HG03196 (cell line): Measurements from ENCODE around the gene MCC.

Experiments used
- ATAC-seq: cut with Tn5 transposase; IDR thresholded peaks from one replicate; pipeline ENCODE4 v1.9.1; 2021; ENCODE audit not compliant: unreplicated experiment

The MCC gene

DNA sequence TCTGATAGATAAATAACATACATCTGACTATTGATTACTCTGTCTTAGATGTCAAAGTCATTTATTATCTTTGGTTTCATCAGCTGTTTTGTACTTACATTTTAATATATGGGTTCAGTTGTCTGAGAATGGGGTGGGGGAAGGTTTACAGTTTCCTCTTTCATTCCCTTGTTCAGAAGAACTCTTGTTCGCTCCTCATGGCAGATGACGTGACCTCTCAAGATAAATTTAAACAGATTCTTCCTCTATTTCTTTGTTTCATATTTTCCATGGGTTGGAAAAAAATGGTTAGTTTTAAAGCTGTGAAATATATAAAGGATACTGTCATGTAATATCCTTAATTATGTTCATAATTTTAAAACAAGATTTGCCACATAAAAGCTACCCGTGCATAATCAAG is 114.8 kb downstream of the MCC start:
- no peak for ATAC-seq

DNA sequence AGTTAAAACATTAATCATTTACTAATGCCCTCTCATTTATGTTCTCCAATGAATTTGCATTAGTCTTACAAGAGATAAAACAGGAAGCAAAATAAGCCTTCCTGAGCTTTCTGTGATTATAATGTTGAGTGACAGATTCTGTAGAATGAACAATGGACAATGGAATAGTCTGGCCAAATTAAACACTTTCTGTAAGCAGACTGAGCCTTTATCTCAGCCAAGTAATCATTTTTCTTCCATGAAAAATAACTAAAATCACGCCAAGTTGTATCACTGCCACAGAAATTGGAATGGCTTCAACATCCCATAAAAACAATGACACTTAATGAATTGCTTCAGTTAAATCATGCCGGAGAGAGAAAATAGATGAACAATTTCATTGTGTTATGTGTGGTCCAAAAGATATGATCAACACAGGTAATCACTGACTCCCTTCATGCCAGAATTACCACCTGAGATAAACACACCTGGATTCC is 116.5 kb downstream of the MCC start:
- no peak for ATAC-seq

DNA sequence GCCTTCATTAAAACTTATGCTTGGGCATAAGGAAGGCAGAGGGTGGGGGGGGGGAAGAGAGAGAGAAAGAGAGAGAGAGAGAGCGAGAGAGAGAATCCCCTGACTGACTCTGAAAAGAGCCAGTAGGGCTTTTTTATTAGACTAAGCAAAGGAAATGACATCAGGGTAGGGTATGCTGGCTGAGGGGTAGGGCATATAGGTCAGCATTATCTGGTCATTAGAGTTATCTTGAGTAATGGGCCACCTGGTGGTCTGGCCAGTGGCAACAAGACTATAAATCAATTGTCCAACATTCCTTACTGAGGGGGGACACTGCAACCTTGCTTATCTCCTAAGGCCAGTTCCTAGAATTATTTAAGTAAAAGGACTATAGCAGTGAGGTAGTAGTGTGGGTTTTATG is 120.7 kb downstream of the MCC start:
- ATAC-seq, result no peak

DNA sequence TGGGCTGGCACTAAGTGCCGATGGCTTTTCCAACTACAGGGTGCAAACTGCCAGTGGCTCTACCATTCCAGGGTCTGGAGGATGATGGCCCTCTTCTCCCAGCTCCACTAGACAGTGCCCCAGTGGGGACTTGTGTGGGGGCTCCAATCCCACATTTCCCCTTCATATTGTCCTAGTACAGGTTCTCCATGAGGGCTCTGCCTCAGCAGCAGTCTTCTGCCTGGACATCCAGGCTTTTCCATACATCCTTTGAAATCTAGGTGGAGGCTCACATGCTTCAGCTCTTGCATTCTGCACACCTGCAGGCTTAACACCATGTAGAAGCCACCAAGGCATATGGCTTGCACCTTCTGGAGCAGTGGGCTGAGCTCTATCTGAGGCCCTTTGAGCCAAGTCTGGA is 123.8 kb downstream of the MCC start:
- ATAC-seq, result no peak

DNA sequence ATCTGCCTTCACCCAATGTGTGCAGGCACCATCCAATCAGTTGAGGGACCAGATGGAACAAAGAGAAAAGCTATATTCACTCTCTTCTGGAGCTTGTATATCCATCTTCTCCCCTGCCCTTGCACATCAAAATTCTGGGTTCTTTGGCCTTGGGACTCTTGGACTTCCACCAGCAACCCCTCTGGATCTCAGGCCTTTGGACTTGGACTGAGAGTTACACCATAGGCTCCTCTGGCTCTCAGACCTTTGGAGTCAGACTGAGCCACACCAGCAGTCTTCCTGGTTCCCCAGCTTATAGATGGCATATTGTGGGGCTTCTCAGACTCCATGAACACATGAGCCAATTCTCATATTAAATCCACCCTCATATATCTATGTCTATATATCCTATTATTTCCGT is 126.6 kb downstream of the MCC start:
- no peak for ATAC-seq

DNA sequence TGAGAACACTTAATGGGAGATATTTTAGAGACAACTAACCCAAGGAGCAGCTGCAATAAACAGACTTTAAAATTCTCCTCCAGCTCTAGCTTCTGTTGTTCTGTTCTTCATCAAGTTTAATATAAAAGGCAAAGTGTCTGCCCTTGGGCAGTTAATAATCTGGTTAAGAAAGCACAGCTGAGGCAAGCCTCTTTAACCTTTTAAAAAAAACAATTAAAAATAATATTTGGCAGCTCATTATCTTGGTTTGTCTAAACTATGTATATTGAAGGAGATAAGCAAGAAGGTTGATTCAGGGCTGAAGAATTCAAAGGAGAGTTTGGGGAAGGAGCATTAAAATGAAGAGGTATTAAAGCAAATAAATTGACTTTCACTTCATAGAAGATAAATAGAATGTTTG is 128.8 kb downstream of the MCC start:
- ATAC-seq, result no peak

DNA sequence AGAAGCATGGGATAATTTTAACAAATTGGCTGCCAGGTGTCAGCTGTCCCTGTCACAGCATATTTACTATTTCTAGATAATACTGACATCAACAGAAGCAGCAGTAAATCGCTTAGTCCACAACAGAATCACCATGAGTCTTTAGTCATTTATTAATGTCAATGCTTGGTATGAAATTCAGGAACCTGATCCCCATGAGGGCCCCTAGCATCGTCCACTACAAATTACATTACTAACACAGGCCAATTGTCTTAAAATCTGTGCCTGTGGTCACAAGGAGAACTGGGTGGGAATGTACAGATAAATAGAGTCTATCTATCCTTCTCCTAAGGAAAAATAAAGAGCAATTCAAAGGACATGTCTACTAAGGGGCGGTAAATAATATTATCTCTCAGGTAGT is 129.6 kb downstream of the MCC start:
- no peak for ATAC-seq

DNA sequence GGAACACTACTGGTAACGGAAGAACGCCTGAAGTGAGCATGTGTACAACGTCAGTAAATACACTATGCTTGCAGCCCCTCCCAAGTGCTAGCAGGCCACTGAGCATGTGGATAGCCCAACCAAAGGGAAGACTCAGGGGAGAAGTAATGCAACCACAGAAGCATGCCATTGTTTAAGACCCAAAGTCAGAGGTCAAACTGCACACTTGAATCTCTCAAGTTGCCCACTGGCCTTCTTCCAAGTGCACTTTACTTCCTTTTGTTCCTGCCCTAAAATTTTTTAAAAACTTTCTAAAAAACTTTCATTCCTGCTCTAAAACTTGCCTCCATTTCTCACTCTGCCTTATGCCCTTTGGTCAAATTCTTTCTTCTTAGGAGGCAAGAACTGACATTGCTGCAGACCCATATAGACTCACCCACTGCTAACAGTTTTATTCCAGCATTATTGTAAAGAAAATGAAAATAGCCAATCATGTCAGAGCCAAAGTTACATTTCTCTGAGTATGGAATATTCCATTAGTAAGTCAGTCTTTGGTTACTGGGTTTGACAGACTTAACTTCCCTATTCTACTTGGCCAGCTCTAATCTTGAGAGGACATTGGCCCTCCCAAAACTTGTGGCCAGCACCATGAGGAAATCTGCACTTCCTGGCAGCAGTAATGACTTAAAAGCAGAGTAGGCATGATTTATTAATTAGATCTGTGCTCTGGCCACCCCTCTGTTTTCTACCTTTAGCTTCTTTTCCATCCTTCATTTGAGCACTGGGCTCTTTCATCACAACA is 130.4 kb downstream of the MCC start:
- no peak for ATAC-seq

DNA sequence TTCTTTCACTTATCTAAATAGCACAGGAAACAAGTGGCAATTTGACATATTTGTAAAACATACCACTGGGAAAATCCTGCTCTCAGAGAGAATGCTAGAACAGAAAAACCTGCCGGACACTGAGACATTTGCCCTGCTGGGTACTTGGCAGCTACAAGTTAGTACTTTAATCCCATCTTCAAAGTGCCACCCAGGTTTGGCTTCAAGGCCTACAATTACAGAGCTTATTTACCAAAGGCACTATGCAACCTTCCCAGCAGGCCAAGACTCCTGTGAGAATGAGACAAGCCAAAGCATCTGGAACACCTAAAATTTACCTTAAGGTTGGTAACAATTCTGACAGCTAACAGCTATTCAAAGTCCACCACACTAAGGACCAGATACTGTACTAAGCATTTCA is 131.8 kb downstream of the MCC start:
- ATAC-seq, result no peak

DNA sequence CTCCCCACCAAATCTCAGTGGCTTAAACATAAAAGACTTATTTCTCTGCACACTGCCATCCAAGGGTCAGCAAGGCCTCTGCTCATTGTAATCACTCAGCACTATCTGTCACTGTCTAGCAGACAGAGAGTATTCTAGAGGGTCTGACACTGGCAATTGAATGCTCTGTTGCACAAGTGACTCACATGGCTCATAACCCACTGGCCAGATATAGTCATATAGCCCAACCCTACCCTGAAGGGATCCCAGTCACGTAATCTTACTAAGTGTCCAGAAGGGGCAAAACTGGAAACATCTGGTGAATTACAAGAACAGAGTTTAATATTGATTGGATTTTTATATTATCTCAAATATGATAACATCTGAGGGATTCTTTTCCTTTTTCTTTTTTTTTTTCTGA is 134.2 kb downstream of the MCC start:
- no peak for ATAC-seq

DNA sequence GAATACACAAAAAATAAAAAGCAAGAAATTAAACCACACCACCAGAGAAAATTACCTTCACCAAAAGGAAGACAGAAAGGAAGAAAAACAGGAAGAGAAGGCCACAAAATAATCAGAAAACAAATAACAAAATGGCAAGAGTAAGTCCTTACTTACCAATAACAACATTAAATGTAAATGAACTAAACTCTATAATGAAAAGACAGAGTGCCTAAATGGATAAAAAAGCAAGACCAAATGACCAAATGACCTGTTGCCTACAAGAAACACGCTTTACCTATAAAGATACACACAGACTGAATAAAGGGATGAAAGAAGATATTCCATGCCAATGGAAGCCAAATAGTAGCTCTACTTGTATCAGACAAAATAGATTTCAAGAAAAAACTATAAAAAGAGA is 140.7 kb downstream of the MCC start:
- no peak for ATAC-seq

DNA sequence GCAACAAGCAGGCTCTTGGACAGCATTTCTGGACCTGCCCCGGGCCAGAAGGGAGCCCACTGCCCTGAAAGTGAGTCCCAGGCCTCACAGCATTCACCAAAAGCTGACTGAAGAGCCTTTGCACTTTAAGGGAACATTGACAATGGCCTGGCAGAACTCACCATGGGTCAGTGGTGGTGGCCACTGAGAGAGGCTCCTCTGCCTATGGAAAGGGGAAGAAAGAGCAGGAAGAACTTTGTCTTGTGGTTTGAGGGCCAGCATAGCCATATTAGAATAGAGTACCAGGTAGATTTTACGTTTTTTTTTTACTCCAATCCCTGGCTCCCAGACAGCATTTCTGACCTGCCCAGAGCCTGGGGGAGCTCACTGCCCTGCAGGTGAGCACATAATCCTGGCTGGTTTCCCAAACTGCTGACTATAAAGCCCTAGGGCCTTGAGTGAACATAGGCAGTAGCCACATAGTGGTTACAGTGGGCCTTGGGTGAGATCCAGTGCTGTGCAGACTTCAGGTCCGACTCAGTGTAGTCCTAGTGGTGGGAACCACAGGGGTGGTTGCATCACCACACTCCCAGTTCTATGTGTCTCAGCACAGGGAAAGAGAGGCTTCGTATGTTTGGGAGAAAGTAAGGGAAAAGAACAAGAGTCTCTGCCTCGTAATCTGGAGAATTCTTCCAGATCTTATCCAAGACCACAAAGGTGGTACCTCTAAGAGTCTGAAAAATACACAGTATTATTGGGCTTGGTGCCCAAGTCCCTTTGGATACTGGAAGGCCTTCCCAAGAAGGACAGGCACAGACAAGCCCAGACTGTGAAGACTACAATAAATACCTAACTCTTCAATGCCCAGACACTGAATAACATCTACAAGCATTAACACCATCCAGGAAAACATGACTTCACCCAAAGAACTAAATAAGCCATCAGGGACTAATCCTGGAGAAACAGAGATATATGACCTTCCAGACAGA is 143.0 kb downstream of the MCC start:
- ATAC-seq, result no peak

DNA sequence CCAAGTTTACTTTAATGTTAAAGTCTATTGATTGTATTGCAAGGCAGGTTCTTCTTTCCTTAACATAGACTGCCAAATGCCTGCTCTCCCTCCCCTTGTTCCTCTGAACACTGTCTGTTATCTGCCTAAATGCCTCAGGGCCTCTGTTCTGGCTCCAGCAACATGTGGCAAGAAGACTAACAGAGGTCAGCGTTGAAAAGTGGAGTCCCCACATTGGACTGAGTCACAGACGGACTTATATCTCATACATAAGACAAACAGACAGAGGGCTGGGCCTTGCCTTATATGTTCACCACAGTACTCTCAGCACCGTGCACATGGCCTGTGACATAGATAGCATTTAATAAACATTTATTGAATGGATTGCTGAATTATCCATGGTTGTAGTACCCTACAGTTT is 144.9 kb downstream of the MCC start:
- ATAC-seq, result no peak

DNA sequence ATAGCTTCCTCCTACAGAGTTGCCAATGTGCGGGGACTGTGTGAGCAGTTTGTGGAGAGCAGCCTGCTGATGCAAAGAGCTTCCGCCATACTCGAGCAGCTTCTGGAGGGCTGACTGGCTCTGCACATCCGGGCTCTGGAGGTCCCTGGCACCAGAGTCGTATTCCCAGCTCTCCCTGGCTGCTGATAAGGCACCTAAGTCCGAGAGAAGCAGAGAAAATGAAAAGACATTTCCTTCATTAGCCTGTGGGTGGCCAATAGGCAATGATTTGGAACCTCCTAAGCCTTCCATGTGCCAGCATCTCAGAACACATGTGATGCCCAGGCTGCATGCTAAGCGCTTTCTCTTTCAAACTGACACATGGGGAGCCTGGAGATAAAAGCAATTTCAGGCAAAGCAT is 147.7 kb downstream of the MCC start:
- ATAC-seq, result no peak

DNA sequence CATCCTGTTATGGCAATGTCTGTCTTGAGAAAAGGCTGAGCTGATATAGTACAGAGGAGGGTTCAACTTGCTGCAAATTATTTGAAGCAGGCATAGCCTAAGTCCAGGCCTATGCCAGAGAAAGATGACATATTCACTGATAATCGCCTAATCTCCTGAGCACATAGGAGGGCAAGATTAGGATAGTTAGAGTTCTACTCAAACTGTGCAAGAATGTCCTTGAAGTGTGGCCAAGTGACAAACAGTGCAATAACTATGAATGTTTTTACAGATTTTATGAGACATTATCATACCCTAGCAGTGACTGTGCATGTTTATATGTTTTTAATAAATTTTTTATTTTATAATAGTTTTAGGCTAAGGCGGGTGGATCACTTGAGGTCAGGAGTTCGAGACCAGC is 149.6 kb downstream of the MCC start:
- ATAC-seq, result no peak

DNA sequence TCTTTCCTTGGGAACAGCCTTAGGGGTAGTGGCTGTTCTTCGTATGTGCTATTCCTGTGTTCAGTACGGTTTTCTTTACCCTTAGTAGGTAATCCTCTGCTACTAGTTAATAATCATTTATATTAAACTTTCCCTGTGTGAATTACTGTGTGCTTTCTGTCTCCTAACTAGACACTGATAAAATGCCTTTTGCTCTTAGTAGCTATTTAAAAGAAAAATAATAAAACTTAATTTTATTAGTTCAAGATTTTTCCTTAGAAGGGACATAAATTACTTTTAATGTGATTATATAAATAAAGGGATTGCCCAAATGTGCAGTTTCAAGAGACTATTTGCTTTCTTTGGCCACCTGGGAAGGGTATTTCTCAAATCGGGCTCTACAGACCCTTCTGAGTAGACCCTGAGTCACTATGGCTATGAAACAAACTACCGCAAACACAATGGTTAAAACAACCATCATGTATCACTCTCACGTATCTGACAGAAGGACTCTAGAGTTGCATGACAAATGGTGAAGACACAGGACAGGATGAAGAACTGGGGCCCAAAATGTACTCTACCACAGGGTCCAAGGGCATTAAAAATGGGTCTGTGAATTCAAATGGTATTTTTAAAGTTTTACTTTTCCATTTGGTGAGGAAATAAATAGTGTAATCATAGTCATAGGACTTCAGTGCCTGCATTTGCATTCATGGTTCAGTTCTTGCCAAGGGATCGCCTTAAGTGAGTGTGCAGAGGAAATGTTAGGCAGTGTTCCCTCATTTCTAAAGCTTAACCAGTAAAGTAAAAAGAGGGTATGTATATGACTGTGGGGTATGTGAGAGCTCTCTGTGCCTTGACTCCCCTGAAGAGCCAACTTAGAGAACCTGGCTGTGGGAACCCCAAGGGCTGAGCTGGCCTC is 150.5 kb downstream of the MCC start:
- no peak for ATAC-seq

DNA sequence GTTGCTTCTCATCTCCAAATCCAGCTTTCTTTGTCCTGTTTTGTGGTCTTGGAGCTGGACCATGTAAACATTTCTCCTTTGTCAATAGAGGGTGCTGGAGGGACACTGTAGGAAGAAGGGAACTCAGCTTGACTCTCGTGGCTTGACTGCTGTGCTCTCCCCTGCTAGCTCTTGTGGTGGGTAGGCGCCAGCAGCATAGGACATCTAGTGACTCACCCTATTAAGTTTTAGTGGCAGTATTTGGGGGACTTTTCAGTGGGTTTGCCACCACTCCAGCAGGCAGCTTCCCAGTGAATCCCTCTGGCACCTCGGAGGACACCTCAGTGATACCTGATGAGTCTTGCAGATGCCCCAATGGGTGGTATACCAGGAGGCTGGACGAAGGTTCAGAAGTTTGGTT is 151.3 kb downstream of the MCC start:
- ATAC-seq, result no peak

DNA sequence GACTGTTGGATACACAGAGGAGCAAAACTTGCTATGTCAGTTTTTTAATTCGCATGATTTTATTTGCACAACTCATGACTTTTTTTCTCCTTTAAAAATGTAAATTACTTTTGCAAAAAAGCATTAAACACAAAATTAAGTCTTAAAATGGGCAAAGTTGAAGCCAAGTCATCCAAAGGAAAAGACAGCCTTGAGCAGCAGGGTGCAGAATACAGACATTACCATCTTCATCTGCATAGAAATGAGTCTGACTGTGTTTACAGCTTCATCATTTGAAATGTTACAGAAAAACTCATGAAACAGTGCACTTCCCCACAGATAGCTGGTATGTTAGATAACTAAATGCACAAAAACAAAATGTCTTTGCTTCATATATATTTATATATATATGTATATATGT is 154.8 kb downstream of the MCC start:
- ATAC-seq, result no peak

DNA sequence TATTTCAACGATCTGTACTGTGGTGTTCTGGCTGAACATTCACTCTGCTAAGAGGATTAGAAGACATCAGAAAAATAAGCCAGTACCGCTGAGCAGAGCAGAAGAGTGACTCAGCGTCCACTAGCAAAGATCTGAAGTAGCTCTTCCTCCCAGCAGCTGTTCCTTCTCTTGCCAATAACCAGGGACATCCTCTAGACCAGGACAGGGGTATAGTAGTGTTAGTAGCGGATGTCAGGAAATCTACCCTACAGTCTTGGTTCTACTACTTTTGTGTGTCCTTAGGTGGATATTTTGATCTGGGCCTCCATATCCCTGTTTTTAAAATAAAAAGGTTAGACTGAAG is 157.1 kb downstream of the MCC start:
- no peak for ATAC-seq

DNA sequence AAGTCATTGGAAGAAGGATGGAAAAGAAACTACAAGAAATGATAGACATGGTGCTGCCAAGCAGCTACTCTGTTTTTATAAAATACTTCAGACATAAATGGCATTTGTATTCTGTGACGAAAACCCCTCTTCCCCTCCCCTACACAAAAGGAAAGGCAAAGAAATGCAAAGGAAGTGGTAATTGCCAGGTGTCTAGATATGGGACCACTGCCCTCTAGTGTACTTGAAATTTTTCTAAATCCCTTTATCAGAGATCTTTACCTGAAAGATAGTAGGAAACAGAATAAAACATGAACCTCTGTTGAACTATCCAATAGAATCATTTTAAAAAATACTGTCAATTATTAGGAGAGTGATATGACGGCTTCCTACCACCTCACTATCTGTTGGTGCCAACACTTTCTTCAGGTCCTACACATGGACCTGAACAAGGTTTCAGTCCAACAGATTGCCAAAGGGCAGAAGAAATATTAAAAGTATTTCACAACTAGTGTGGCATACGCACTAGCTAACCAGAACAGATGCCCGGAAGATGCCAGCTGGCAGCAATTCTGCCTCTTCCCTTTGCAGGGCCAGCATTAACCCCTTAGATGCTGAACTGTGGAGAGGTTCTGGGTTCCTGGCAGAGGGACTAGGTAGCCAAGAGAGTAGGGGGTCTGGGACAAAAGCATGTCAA is 157.6 kb downstream of the MCC start:
- ATAC-seq, result no peak

DNA sequence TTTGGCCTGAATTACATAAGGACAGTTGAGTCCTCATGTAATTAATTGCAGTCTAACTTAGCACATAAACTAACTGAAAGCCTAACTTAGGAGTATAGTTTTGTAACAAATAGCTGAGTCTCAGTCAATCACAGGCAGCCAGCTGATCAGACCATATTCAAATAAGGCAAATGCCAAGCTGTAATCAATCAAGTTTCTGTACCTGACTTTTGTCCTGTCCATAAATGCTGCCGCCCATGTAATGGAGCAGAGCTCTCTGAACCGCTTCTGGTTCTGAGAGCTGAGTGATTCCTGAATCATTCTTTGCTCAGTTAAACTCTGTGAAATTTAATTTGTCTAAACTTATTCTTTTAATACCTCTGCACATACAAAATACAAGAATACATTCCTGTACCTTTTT is 158.3 kb downstream of the MCC start:
- no peak for ATAC-seq
